Peyer's patch (tissue), 4 donors: ENCODE results near the gene KPNA2. TPM values are rescaled to one million over a fixed set of nuclear protein-coding genes. Genes with fewer than 3 reads are reported as not detected.
A peak's percentile ranks its signal among the peaks of the same experiment; 100 is the strongest.

ENCODE experiments used
- DNase-seq, 3 donors: peaks; one replicate each; pipeline ENCODE4 v3.0.0-alpha.2; 2017 to 2019
- H3K27ac ChIP-seq, 4 donors: fragments of 200-600 bp; sonication (generic); one replicate each; pipeline ENCODE4 v1.5.1; 2016 to 2019
- H3K27me3 ChIP-seq, 2 donors: fragments of 200-600 bp; sonication (generic); one replicate each; pipeline ENCODE4 v1.5.1; 2019
- H3K36me3 ChIP-seq, 3 donors: fragments of 200-600 bp; sonication (generic); one replicate each; pipeline ENCODE4 v1.5.1; 2016 to 2019
- H3K4me1 ChIP-seq, 4 donors: fragments of 200-600 bp; sonication (generic); one replicate each; pipeline ENCODE4 v1.5.1; 2016 to 2019
- H3K4me3 ChIP-seq, 4 donors: fragments of 200-600 bp; sonication (generic); 1 replicate in 3 of 4; 2 replicates in 1 of 4; pipeline ENCODE4 v1.5.1; 2016 to 2019; ENCODE audit warnings: mild to moderate bottlenecking in 1 of 4
- H3K9me3 ChIP-seq, 4 donors: fragments of 200-600 bp; sonication (generic); one replicate each; pipeline ENCODE4 v1.5.1; 2016 to 2019; ENCODE audit warnings: mild to moderate bottlenecking in 1 of 4
- CTCF ChIP-seq, 6 experiments: fragments of 450-650 bp in 4 of 6; fragments of 200-600 bp in 2 of 6; sonication (generic) in 1 of 6; IDR thresholded peaks; one replicate each; pipeline ENCODE4 v1.5.1; 2017 to 2019; ENCODE audit warnings: antibody characterized with exemption in 6 of 6, mild to moderate bottlenecking in 3 of 6, moderate library complexity in 1 of 6
- POLR2A ChIP-seq, 2 donors: fragments of 450-650 bp; IDR thresholded peaks; one replicate each; pipeline ENCODE4 v1.5.1; 2017; ENCODE audit warnings: antibody characterized with exemption in 2 of 2, mild to moderate bottlenecking in 2 of 2, moderate library complexity in 2 of 2
- total RNA-seq, 4 donors: library from RNA; depleted of rRNA; stranded (reverse); fragments of >200 nt; gene quantifications; one replicate each; pipeline ENCODE4 v1.1.0, GENCODE V29; 2016

The KPNA2 gene
- total RNA-seq, 4 donors from 2014 or later, result 11.7 to 21.5 (median 15.2) TPM

GRCh38 chr17:68089881-68090280 is 54.3 kb downstream of the KPNA2 start:
- no peaks in the 10 kb centered on the region for H3K36me3 ChIP-seq
- H3K4me1 ChIP-seq, result peaks cover 0 to 21% (median 4%) of the 10 kb centered on the region in 4 donors
- no peak overlapping the region for H3K4me3 ChIP-seq
- H3K27ac ChIP-seq, result no peak overlapping the region
- no peaks in the 10 kb centered on the region for H3K9me3 ChIP-seq
- H3K27me3 ChIP-seq, result no peaks in the 10 kb centered on the region
- DNase-seq, result peak in 1 of 3 donors; percentile 68
- TF ChIP-seq CTCF (IDR thresholded peaks at IDR 0.05), result no peak
- TF ChIP-seq POLR2A (IDR thresholded peaks at IDR 0.05), result no peak

GRCh38 chr17:68094481-68095078 is 59.0 kb downstream of the KPNA2 start:
- no peak overlapping the region for H3K27ac ChIP-seq
- no peaks in the 10 kb centered on the region for H3K27me3 ChIP-seq
- no peaks in the 10 kb centered on the region for H3K4me1 ChIP-seq
- no peaks in the 10 kb centered on the region for H3K9me3 ChIP-seq
- H3K4me3 ChIP-seq, result no peak overlapping the region
- no peaks in the 10 kb centered on the region for H3K36me3 ChIP-seq
- DNase-seq, result no peak
- TF ChIP-seq POLR2A (IDR thresholded peaks at IDR 0.05) (no peak), CTCF (IDR thresholded peaks at IDR 0.05) (no peak)

GRCh38 chr17:68095205-68095811 is 59.8 kb downstream of the KPNA2 start:
- DNase-seq, result no peak
- TF ChIP-seq CTCF (IDR thresholded peaks at IDR 0.05), result no peak
- no peak for TF ChIP-seq POLR2A (IDR thresholded peaks at IDR 0.05)
- no peaks in the 10 kb centered on the region for H3K4me1 ChIP-seq
- no peaks in the 10 kb centered on the region for H3K27me3 ChIP-seq
- no peaks in the 10 kb centered on the region for H3K9me3 ChIP-seq
- no peaks in the 10 kb centered on the region for H3K36me3 ChIP-seq
- H3K27ac ChIP-seq, result no peak overlapping the region
- no peak overlapping the region for H3K4me3 ChIP-seq

GRCh38 chr17:68096111-68096510 is 60.6 kb downstream of the KPNA2 start:
- no peak overlapping the region for H3K4me3 ChIP-seq
- no peak overlapping the region for H3K27ac ChIP-seq
- TF ChIP-seq POLR2A (IDR thresholded peaks at IDR 0.05), result no peak
- TF ChIP-seq CTCF (IDR thresholded peaks at IDR 0.05), result no peak
- no peaks in the 10 kb centered on the region for H3K27me3 ChIP-seq
- H3K9me3 ChIP-seq, result no peaks in the 10 kb centered on the region
- no peak for DNase-seq
- no peaks in the 10 kb centered on the region for H3K4me1 ChIP-seq
- no peaks in the 10 kb centered on the region for H3K36me3 ChIP-seq

Other genes starting within 250 kb of the KPNA2 start
- 100 to 1,000 TPM in 2 of 4 donors, 10 to 100 TPM in 2; 70.2 to 305 (median 109) TPM for gene BPTF, start 210.2 kb upstream of the KPNA2 start, total RNA-seq
- gene C17orf58, start 39.3 kb upstream of the KPNA2 start, total RNA-seq, result 10 to 100 TPM in 2 of 4 donors, 1 to 10 TPM in 2; 5.0 to 13.0 (median 9.5) TPM
- gene AMZ2, start 212.3 kb downstream of the KPNA2 start, total RNA-seq, result 10 to 100 TPM; 18.0 to 38.8 (median 31.2) TPM